Activated CD4-positive, alpha-beta T cell treated with anti-CD3 and anti-CD28 coated beads for 36 hours (primary cell): ENCODE results near the gene ANXA7. TPM values are rescaled to one million over a fixed set of nuclear protein-coding genes. Genes with fewer than 3 reads are reported as not detected.
A peak's percentile ranks its signal among the peaks of the same experiment; 100 is the strongest.

Source experiments
- ATAC-seq: fragments of 200-7000 bp; cut with Tn5 transposase; one replicate; pipeline ENCODE4 v1.10.0; 2021; ENCODE audit warnings: mild to moderate bottlenecking, moderate library complexity
- CTCF ChIA-PET: fragments of 350-600 bp; sonication (Branson Sonifier 250); formaldehyde crosslinking; loops from one replicate; lab custom pipeline; 2021; ENCODE audit warnings: antibody characterized with exemption; lab: Charles Lee
- POLR2A ChIA-PET: fragments of 350-600 bp; sonication (Branson Sonifier 250); formaldehyde crosslinking; loops from one replicate; lab custom pipeline; 2021; ENCODE audit warnings: antibody characterized with exemption, inconsistent platforms; lab: Charles Lee
- DNase-seq: peaks from one replicate; pipeline ENCODE4 v3.0.0-alpha.2; 2020
- H3K27ac Mint-ChIP-seq: one replicate; pipeline ENCODE4 v1.8.0; 2021; ENCODE audit warnings: mixed read lengths
- H3K27me3 Mint-ChIP-seq: one replicate; pipeline ENCODE4 v1.8.0; 2021; ENCODE audit warnings: mixed read lengths
- H3K36me3 Mint-ChIP-seq: one replicate; pipeline ENCODE4 v1.8.0; 2021; ENCODE audit warnings: low read depth, mixed read lengths
- H3K4me1 Mint-ChIP-seq: one replicate; pipeline ENCODE4 v1.8.0; 2021; ENCODE audit warnings: mixed read lengths
- H3K4me3 Mint-ChIP-seq: one replicate; pipeline ENCODE4 v1.8.0; 2021; ENCODE audit warnings: mild to moderate bottlenecking, moderate library complexity, mixed read lengths
- H3K9me3 Mint-ChIP-seq: one replicate; pipeline ENCODE4 v1.8.0; 2021; ENCODE audit warnings: low read depth, mixed read lengths
- intact Hi-C, 2 experiments: fragments of 100-400 bp; cut with DNase I in 1 of 2; cut with micrococcal nuclease in 1 of 2; formaldehyde crosslinking; loops; one replicate each; pipeline versions ENCODE4 v1.14.2 to v1.15.1; 2022 to 2024; cut with DNase I, micrococcal nuclease
- total RNA-seq, 2 experiments: library from RNA; stranded (reverse); gene quantifications; one replicate each; pipeline ENCODE4 v1.2.3, GENCODE V29; 2021

ANXA7 gene
- total RNA-seq, 2 experiments from 2014 or later, result 94.6 to 118 TPM

DNA sequence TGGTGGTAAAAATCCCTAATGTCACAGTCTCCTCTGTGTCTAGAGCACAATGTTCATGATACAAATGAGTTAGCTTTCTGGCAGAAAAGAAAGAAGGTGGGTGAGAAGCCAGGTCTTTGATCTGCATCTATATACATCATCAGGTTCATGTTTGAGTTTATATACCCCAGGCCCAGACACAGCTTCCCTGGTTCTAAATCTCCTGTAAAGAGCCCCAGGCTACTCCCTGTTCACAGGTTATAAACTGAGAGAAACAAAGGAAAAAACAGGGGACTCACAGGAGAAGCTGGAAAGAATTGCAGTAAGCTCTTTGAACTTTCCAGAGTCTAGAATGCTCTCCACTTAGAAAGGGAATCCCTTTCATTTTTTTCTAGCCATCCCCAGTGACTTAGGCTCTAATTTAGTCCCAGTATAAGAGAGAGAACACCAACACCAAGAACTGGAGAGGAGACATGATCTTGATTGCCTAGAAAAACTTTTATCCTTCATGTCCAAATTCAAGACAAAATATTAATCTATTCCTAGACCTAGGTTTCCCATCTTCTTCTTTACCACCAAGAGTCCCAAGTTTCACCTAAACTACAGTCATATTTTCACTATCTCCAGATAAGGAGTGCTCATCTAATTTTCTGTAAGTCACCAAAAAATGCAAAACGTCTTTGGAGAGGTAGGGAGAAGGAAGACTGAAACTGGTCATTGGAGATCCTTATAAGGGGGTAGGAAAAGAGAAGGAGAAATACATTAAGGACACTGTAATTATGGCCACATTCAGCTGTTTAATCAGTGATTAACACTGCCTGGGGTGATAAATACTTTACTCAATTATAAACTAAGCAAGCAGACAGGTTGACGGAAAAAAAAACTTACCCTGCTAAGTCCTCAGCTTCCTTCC is 19.0 kb upstream of the ANXA7 start:
- H3K4me3 Mint-ChIP-seq, result no peak overlapping the region
- peaks cover 20% of the 10 kb centered on the region for H3K4me1 Mint-ChIP-seq
- ChIA-PET POLR2A (interaction anchor here (0.7 kb wide), 1 partner anchor 267 kb away, joined by 6 read pairs; no protein-coding TSS in a partner anchor), CTCF (interaction anchor here (0.9 kb wide), 1 partner anchor 140 kb away, joined by 4 read pairs; no protein-coding TSS in a partner anchor)
- ATAC-seq (no peak), DNase-seq (no peak)
- H3K36me3 Mint-ChIP-seq, result peaks cover 2% of the 10 kb centered on the region
- H3K9me3 Mint-ChIP-seq, result no peaks in the 10 kb centered on the region
- intact Hi-C loops, result no loop called here
- H3K27me3 Mint-ChIP-seq, result no peaks in the 10 kb centered on the region
- no peak overlapping the region for H3K27ac Mint-ChIP-seq

DNA sequence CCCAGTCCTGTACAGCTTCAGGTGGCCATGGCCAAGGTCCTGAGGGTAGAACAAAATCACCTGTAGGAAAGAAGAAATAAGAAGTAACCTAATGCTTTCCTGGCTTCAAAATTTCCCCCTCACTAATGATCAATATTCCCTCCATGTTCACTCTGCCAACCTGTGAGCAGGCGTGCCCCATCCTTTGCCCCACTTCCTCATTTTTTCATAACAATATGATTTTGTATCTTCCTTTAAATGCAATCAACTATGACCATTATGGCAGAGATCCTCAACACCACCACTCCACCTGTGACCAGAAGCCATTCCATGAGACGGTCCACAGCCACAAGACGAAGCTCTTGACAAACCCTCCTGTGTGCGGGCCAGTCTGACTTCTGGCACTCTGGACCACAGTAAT is 12.5 kb upstream of the ANXA7 start:
- H3K27ac Mint-ChIP-seq, result no peak overlapping the region
- DNase-seq (no peak), ATAC-seq (no peak)
- no peaks in the 10 kb centered on the region for H3K9me3 Mint-ChIP-seq
- H3K4me1 Mint-ChIP-seq, result peaks cover 8% of the 10 kb centered on the region
- H3K27me3 Mint-ChIP-seq, result no peaks in the 10 kb centered on the region
- H3K4me3 Mint-ChIP-seq, result no peak overlapping the region
- ChIA-PET POLR2A (no interaction called here), CTCF (interaction anchor here (1.3 kb wide), 1 partner anchor 13 kb away, joined by 4 read pairs; no protein-coding TSS in a partner anchor)
- intact Hi-C loops, result no loop called here
- peaks cover 35% of the 10 kb centered on the region for H3K36me3 Mint-ChIP-seq

DNA sequence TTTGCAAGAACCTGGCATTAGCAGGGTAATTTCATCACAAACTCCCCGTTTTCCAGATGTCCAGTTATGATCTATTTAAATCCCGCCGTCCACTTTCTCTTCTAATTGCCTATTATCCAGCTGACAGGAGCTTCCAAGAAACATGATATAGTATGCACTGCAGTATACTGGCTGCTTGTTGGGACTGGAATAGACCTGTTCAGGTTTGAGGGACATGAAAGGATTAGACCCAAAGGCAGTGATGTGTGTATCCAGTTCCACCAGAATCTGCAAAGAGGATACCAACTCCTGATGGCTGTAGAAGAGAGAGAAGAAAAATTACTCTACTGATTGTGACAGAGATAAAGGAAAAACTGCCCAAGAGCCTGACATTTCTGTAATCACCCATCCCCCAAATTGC is 10.6 kb upstream of the ANXA7 start:
- no peak overlapping the region for H3K4me3 Mint-ChIP-seq

DNA sequence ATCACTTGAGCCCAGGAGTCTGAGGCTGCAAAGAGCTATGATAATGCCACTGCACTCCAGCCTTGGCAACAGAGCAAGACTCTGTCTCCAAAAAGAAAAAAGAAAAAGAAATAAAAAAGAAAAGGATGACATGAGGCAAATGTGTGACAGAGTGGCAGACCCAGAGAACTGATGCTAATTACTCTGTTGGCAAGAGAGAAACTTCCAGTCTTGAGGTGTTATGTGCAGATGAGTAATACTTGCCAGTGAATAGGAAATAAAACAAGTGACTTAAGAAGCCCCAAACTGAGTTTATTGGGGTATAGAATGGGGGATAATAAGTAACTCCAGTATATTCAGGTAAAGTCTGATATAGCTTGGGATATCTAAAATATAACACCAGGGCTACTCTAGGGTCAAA is 9.5 kb upstream of the ANXA7 start:
- Mint-ChIP-seq H3K36me3 (peaks cover 33% of the 10 kb centered on the region), H3K9me3 (no peaks in the 10 kb centered on the region), H3K27me3 (no peaks in the 10 kb centered on the region), H3K4me1 (peaks cover 8% of the 10 kb centered on the region), H3K4me3 (no peak overlapping the region), H3K27ac (peak overlapping the region; percentile 21)
- ChIA-PET POLR2A (interaction anchor here (0.6 to 0.7 kb wide), 3 partner anchors 17 to 377 kb away, joined by 3 to 4 read pairs (median 4); no protein-coding TSS in a partner anchor), CTCF (no interaction called here)
- intact Hi-C loops, result no loop called here
- ATAC-seq (peak; percentile 66), DNase-seq (no peak)

More for the DNA sequence above, 10.6 kb upstream of the ANXA7 start:
- Mint-ChIP-seq H3K4me1 (peaks cover 8% of the 10 kb centered on the region), H3K27me3 (no peaks in the 10 kb centered on the region), H3K36me3 (peaks cover 33% of the 10 kb centered on the region), H3K9me3 (no peaks in the 10 kb centered on the region), H3K27ac (no peak overlapping the region)
- intact Hi-C loops, result no loop called here
- CTCF ChIA-PET, result no interaction called here
- POLR2A ChIA-PET, result no interaction called here
- no peak for ATAC-seq
- no peak for DNase-seq

DNA sequence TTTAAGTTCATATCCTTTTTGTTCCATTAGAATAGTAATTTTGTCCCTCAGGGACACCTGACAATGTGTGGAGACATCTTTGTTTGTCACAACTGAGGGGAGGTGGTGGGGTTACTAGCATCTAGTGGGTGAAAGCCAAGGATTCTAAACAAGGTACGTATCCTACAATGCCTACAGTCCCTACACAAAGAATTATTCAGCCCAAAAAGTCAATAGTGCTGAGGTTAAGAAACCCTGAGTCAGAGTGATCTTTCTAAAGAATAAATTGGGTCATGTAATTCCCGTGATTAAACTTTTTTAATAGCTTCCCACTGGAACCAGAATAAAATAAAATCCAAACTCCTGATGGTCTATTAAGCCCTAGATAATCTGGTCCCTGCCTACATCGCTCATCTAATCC is 2.7 kb upstream of the ANXA7 start:
- H3K9me3 Mint-ChIP-seq, result no peaks in the 10 kb centered on the region
- peaks cover 3% of the 10 kb centered on the region for H3K27me3 Mint-ChIP-seq
- POLR2A ChIA-PET, result no interaction called here
- H3K4me3 Mint-ChIP-seq, result no peak overlapping the region
- H3K4me1 Mint-ChIP-seq, result peaks cover 27% of the 10 kb centered on the region
- H3K27ac Mint-ChIP-seq, result no peak overlapping the region
- CTCF ChIA-PET, result interaction anchor here (0.8 kb wide), 1 partner anchor 57 kb away, joined by 3 read pairs; the partner anchor contains the start of gene CFAP70
- DNase-seq (no peak), ATAC-seq (no peak)
- intact Hi-C loops, result no loop called here
- H3K36me3 Mint-ChIP-seq, result peaks cover 2% of the 10 kb centered on the region

DNA sequence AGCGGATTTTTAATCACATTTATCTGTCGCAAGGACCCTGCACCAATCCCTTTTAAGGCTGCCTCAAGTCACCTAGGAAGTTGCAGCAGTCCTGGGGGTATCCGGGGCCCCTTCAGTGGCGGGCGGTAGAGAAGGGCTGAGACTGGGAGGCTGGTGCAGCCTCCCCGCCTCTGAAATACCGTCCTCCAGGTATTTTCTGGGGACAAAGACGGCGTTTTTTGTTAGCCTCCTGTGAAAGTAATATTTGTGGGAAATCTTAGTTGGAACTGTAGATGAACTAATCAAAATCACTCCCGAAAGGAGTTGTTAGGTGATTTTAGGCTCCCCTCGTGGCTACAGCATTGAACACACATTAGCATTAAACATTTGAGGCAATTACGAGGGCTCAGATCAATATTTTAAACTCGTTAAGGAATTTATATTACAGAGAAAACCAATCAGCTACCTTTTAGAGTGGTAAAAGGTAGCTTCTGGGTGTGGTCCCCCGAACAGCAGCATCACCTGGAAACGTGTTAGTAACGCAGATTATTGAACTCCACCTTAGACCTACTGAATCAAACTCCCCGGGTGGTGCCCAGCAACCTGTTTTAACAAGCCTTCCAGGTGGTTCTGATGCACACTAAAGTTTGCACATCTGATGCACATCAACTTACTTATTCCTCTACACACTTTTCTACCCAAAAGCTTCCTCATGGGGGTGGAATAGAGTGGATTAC is 530 bp upstream of the ANXA7 start:
- DNase-seq, result peak; percentile 11

DNA sequence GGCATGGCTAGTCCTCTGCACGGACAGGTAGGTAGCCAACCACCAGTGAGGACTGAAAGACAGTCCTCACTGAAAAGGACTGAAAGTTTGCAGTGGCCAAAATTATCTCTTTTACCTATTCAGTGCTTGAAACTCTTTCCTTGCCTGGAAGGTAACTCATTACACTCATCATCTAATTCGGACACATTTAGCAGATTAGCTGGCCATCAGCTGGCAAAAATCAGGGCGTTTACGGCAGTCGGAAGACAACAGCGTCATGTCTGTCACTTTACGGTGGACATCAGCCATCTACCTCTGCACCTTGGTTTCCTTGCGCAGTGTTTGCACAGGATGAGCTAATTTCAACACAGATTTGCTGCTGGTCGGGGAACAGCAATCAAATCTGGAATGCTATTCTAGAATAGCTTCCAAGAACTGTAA is 740 bp downstream of the ANXA7 start:
- ATAC-seq (peak; percentile 39), DNase-seq (peak; percentile 63)
- Mint-ChIP-seq H3K27me3 (peaks cover 3% of the 10 kb centered on the region), H3K9me3 (no peaks in the 10 kb centered on the region), H3K4me1 (peaks cover 53% of the 10 kb centered on the region), H3K27ac (peak overlapping the region; percentile 93), H3K36me3 (peaks cover 18% of the 10 kb centered on the region), H3K4me3 (peak overlapping the region; percentile 94)
- intact Hi-C loops, result loop anchor here (1.0 to 5.0 kb wide), 5 partner anchors 56 to 329 kb away; partner anchors contain the start of genes CFAP70 (in 1 of the 2), DNAJC9 (in 1 of the 2), P4HA1 (in 1 of the 2) and SEC24C (in 1 of the 2)
- ChIA-PET POLR2A (interaction anchor here (0.6 to 1.4 kb wide), 4 partner anchors 83 to 316 kb away, joined by 3 to 4 read pairs (median 4); partner anchors contain the start of genes DNAJC9, MRPS16 and PPP3CB), CTCF (interaction anchor here (0.7 to 1.2 kb wide), 2 partner anchors 13 to 15 kb away, joined by 4 to 6 read pairs; no protein-coding TSS in a partner anchor)

More for the DNA sequence above, 530 bp upstream of the ANXA7 start:
- ATAC-seq, result peak; percentile 36
- H3K27ac Mint-ChIP-seq, result peak overlapping the region; percentile 78
- POLR2A ChIA-PET, result interaction anchor here (0.9 kb wide), 1 partner anchor 15 kb away, joined by 3 read pairs; no protein-coding TSS in a partner anchor
- peaks cover 45% of the 10 kb centered on the region for H3K4me1 Mint-ChIP-seq
- peaks cover 16% of the 10 kb centered on the region for H3K36me3 Mint-ChIP-seq
- peak overlapping the region; percentile 94 for H3K4me3 Mint-ChIP-seq
- peaks cover 3% of the 10 kb centered on the region for H3K27me3 Mint-ChIP-seq
- CTCF ChIA-PET, result interaction anchor here (0.5 kb wide), 1 partner anchor 215 kb away, joined by 3 read pairs; no protein-coding TSS in a partner anchor
- intact Hi-C loops, result loop anchor here (1.0 to 5.0 kb wide), 11 partner anchors 56 to 328 kb away; partner anchors contain the start of genes CFAP70 (in 2 of the 2), MRPS16 (in 2 of the 2), DNAJC9 (in 1 of the 2) and ECD (in 1 of the 2)
- no peaks in the 10 kb centered on the region for H3K9me3 Mint-ChIP-seq

DNA sequence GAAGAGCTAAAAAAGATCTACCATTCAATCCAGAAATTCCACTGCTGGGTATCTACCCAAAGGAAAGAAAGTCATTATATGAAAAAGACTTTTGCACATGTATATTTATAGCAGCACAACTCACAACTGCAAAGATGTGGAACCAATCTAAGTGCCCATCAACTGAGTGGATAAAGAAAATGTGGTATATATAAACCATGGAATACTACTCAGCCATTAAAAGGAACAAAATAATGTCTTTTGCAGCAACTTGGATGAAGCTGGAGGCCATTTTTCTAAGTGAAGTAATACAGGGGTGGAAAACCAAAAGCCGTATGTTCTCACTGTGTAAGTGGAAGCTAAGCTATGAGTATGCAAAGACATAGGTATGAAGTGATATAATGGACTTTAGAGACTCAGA is 3.0 kb downstream of the ANXA7 start:
- H3K27ac Mint-ChIP-seq, result no peak overlapping the region
- peaks cover 3% of the 10 kb centered on the region for H3K27me3 Mint-ChIP-seq
- ChIA-PET CTCF (interaction anchor here (0.6 to 1.5 kb wide), 4 partner anchors 16 to 314 kb away, joined by 3 to 4 read pairs (median 4); partner anchors contain the start of gene P4HA1), POLR2A (no interaction called here)
- ATAC-seq (no peak), DNase-seq (no peak)
- intact Hi-C loops, result loop anchor here (5.0 kb wide), 2 partner anchors 54 to 331 kb away; partner anchors contain the start of genes CFAP70 (in 1 of the 2) and SEC24C (in 1 of the 2)
- no peak overlapping the region for H3K4me3 Mint-ChIP-seq
- peaks cover 30% of the 10 kb centered on the region for H3K36me3 Mint-ChIP-seq
- peaks cover 70% of the 10 kb centered on the region for H3K4me1 Mint-ChIP-seq
- H3K9me3 Mint-ChIP-seq, result no peaks in the 10 kb centered on the region

DNA sequence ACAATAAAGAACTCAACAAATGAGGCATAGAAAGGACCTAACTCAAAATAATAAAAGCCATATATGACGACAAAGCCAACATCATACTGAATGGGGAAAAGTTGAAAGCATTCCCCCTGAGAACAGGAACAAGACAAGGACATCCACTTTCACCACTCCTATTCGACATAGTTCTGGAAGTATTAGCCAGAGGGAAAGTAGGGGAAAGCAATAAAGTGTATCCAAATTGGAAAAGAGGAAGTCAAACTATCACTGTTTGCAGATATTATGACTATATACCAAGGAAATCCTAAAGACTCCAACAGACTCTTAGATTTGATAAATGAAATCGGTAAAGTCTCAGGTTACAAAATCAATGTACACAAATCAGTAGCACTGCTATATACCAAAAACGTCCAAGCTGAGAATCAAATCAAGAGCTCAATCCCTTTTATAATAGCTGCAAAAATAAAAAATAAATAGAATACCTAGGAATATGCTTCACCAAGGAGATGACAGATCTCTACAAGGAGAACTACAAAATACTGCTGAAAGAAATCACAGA is 4.8 kb downstream of the ANXA7 start:
- H3K9me3 Mint-ChIP-seq, result no peaks in the 10 kb centered on the region
- H3K4me1 Mint-ChIP-seq, result peaks cover 63% of the 10 kb centered on the region
- no peak for ATAC-seq
- H3K27ac Mint-ChIP-seq, result peak overlapping the region; percentile 39
- no peak for DNase-seq
- ChIA-PET CTCF (interaction anchor here (1.4 kb wide), 1 partner anchor 121 kb away, joined by 3 read pairs; no protein-coding TSS in a partner anchor), POLR2A (no interaction called here)
- intact Hi-C loops, result no loop called here
- H3K4me3 Mint-ChIP-seq, result no peak overlapping the region
- peaks cover 30% of the 10 kb centered on the region for H3K36me3 Mint-ChIP-seq
- no peaks in the 10 kb centered on the region for H3K27me3 Mint-ChIP-seq

DNA sequence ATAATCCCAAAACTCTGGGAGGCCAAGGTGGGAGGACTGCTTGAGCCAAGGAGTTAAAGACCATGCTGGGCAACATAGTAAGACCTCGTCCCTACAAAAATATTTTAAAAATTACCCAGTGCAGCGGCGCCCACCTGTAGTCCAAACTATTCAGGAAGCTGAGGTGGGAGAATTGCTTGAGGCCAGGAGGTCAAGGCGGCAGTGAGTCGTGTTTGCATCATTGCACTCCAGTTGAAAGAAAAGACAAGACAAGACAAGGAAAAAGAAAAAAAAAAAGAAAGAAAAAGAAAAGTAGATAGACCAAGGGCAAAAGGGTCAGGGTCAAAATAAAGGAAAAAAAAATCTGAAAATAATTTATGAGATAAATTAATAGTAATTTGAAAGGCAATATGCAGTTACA is 5.8 kb downstream of the ANXA7 start:
- H3K4me1 Mint-ChIP-seq, result peaks cover 62% of the 10 kb centered on the region
- H3K36me3 Mint-ChIP-seq, result peaks cover 30% of the 10 kb centered on the region
- no peaks in the 10 kb centered on the region for H3K27me3 Mint-ChIP-seq
- ChIA-PET CTCF (interaction anchor here (1.4 kb wide), 1 partner anchor 122 kb away, joined by 3 read pairs; no protein-coding TSS in a partner anchor), POLR2A (no interaction called here)
- no peaks in the 10 kb centered on the region for H3K9me3 Mint-ChIP-seq
- no peak overlapping the region for H3K27ac Mint-ChIP-seq
- ATAC-seq (no peak), DNase-seq (no peak)
- intact Hi-C loops, result no loop called here
- H3K4me3 Mint-ChIP-seq, result no peak overlapping the region
